Keratinocyte (primary cell): ENCODE data around the gene ATF7IP.

Experiments used
- EZH2 ChIP-seq: IDR thresholded peaks from one replicate; pipeline ENCODE4 v1.6.1; 2012; ENCODE audit warnings: inconsistent platforms, mild to moderate bottlenecking, low read length, moderate library complexity
- TF ChIP-seq, protein P1 (sequence below), 3 experiments: IDR thresholded peaks in 1 of 3; conservative IDR thresholded peaks in 1 of 3; optimal IDR thresholded peaks in 1 of 3; 2 replicates in 2 of 3; 3 replicates in 1 of 3; pipeline versions ENCODE3 to v1.5.1; 2011; ENCODE audit warnings: low read length in 3 of 3, mild to moderate bottlenecking in 3 of 3, moderate library complexity in 2 of 3, control low read depth in 1 of 3, inconsistent platforms in 1 of 3; ENCODE audit not compliant: insufficient read depth in 2 of 3; ENCODE audit errors: extremely low read depth in 1 of 3

GRCh38 chr12:14547571-14547970 is 182.1 kb downstream of the ATF7IP start:
- no peak for TF ChIP-seq EZH2
- TF ChIP-seq, protein P1, sequence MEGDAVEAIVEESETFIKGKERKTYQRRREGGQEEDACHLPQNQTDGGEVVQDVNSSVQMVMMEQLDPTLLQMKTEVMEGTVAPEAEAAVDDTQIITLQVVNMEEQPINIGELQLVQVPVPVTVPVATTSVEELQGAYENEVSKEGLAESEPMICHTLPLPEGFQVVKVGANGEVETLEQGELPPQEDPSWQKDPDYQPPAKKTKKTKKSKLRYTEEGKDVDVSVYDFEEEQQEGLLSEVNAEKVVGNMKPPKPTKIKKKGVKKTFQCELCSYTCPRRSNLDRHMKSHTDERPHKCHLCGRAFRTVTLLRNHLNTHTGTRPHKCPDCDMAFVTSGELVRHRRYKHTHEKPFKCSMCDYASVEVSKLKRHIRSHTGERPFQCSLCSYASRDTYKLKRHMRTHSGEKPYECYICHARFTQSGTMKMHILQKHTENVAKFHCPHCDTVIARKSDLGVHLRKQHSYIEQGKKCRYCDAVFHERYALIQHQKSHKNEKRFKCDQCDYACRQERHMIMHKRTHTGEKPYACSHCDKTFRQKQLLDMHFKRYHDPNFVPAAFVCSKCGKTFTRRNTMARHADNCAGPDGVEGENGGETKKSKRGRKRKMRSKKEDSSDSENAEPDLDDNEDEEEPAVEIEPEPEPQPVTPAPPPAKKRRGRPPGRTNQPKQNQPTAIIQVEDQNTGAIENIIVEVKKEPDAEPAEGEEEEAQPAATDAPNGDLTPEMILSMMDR (optimal IDR thresholded peaks at IDR 0.05 in 1 of 3, IDR thresholded peaks at IDR 0.05 in 1 of 3, conservative IDR thresholded peaks at IDR 0.05 in 1 of 3; ENCODE audit: extremely low read depth in 1 of 3, insufficient read depth in 2 of 3, low read length in 3 of 3), result no peak
